K562 (cell line): ENCODE results near the gene PNPLA1. TPM values are rescaled to one million over a fixed set of nuclear protein-coding genes. Genes with fewer than 3 reads are reported as not detected.
A peak's percentile ranks its signal among the peaks of the same experiment; 100 is the strongest.

Experiments
- ATAC-seq: fragments of 200-7000 bp; cut with Tn5 transposase; 3 replicates; pipeline ENCODE4 v1.9.1; 2020; ENCODE audit warnings: moderate library complexity
- BruUV-seq: library from RNA; stranded (reverse); fragments of 400-500 nt; replicated peaks from 2 replicates; lab custom pipeline; 2021; lab: Mats Ljungman, UMichigan
- CTCF ChIA-PET: fragments of 300-600 bp; formaldehyde crosslinking; extraction: SDS; loops from one replicate; lab custom pipeline; 2021; ENCODE audit warnings: low intra/inter-chr PET ratio; lab: Yijun Ruan, JAX
- POLR2A ChIA-PET: fragments of 300-600, 350-650 bp; sonication (Branson Sonifier 250); formaldehyde crosslinking; extraction: SDS; loops from one replicate; lab custom pipeline; 2021; ENCODE audit warnings: antibody characterized with exemption, inconsistent platforms; lab: Yijun Ruan, JAX
- DNase-seq, 4 experiments: peaks; one replicate each; pipeline versions ENCODE4 v3.0.0 to v3.0.0-alpha.2; 2011 to 2018; ENCODE audit warnings: low spot score in 3 of 4, mixed read lengths in 3 of 4; ENCODE audit errors: extremely low read depth in 1 of 4
- FAIRE-seq: peaks from 2 replicates; lab custom pipeline; 2011; peaks lifted over from hg19 to GRCh38; lab: Jason Lieb, UNC
- H2AFZ ChIP-seq: 2 replicates; pipeline ENCODE4 v1.6.0; 2011; ENCODE audit warnings: low read depth, low read length, control low read depth, inconsistent platforms
- H3K27ac ChIP-seq: fragments of 200-600 bp; 3 replicates; pipeline ENCODE4 v1.8.0; 2011; ENCODE audit warnings: low read depth, mild to moderate bottlenecking, control low read depth, inconsistent platforms, low read length, moderate library complexity, mixed read lengths; ENCODE audit errors: extremely low read depth
- H3K27me3 ChIP-seq, 2 experiments: fragments of 300-600 bp in 1 of 2; 2 replicates in 1 of 2; 3 replicates in 1 of 2; pipeline versions ENCODE4 v1.6.0 to v1.8.0; 2011; ENCODE audit warnings: inconsistent platforms in 2 of 2, low read length in 2 of 2, mild to moderate bottlenecking in 1 of 2, mixed read lengths in 1 of 2, moderate library complexity in 1 of 2; ENCODE audit not compliant: control insufficient read depth in 2 of 2, insufficient read depth in 2 of 2
- H3K36me3 ChIP-seq: fragments of 300-600 bp; 3 replicates; pipeline ENCODE4 v1.8.0; 2011; ENCODE audit warnings: mild to moderate bottlenecking, low read length, inconsistent platforms; ENCODE audit not compliant: control insufficient read depth, insufficient read depth
- H3K4me1 ChIP-seq, 2 experiments: fragments of 200-600 bp in 1 of 2; replicated peaks in 1 of 2; 2 replicates in 1 of 2; 3 replicates in 1 of 2; pipeline versions ENCODE4 v1.5.1 to v1.8.0; 2011; ENCODE audit warnings: inconsistent platforms in 2 of 2, low read length in 2 of 2, mild to moderate bottlenecking in 1 of 2, mixed read lengths in 1 of 2, moderate library complexity in 1 of 2; ENCODE audit not compliant: control insufficient read depth in 2 of 2, insufficient read depth in 2 of 2
- H3K4me2 ChIP-seq: 2 replicates; pipeline ENCODE4 v1.6.1; 2011; ENCODE audit warnings: low read length, control low read depth, inconsistent platforms, mixed read lengths; ENCODE audit not compliant: insufficient read depth
- H3K4me3 ChIP-seq: fragments of 200-600 bp; sonication (generic), shearing (Covaris generic); 2 replicates; pipeline ENCODE4 v1.5.1; 2016; ENCODE audit warnings: control low read depth, inconsistent platforms
- H3K79me2 ChIP-seq: fragments of 200-600 bp; 3 replicates; pipeline ENCODE4 v1.8.0; 2011; ENCODE audit warnings: low read length, inconsistent platforms; ENCODE audit not compliant: control insufficient read depth, insufficient read depth
- H3K9ac ChIP-seq, 2 experiments: 2 replicates each; pipeline versions ENCODE4 v1.6.0 to v1.6.1; 2011; ENCODE audit warnings: low read depth in 2 of 2, low read length in 2 of 2, control low read depth in 1 of 2, inconsistent platforms in 1 of 2, mild to moderate bottlenecking in 1 of 2, mixed read lengths in 1 of 2; ENCODE audit not compliant: insufficient read depth in 1 of 2
- H3K9me1 ChIP-seq: one replicate; pipeline ENCODE4 v1.6.0; 2011; ENCODE audit warnings: inconsistent platforms, mild to moderate bottlenecking, low read length, moderate library complexity; ENCODE audit not compliant: control insufficient read depth, insufficient read depth
- H3K9me3 ChIP-seq: replicated peaks from 2 replicates; pipeline ENCODE4 v1.5.1; 2011; ENCODE audit warnings: low read depth, low read length, inconsistent platforms; ENCODE audit not compliant: control insufficient read depth, insufficient read depth
- H4K20me1 ChIP-seq: replicated peaks from 2 replicates; pipeline ENCODE4 v1.6.1; 2011; ENCODE audit warnings: low read length, inconsistent platforms, mixed read lengths; ENCODE audit not compliant: control insufficient read depth, insufficient read depth
- CHCHD3 ChIP-seq: fragments of 250-450 bp; sonication (Bioruptor Pico); IDR thresholded peaks from 2 replicates; pipeline ENCODE4 v2.1.2; 2022; ENCODE audit warnings: mild to moderate bottlenecking
- PCBP2 ChIP-seq: fragments of 200-400 bp; formaldehyde crosslinking; IDR thresholded peaks from 2 replicates; pipeline ENCODE4 v1.6.1; 2018; ENCODE audit warnings: low read length, low read depth, mild to moderate bottlenecking, moderate library complexity; ENCODE audit not compliant: poor library complexity, severe bottlenecking
- TAL1 ChIP-seq: fragments of 450-650 bp; IDR thresholded peaks from 2 replicates; pipeline ENCODE4 v1.6.1; 2016; ENCODE audit warnings: mild to moderate bottlenecking
- TEAD2 ChIP-seq: fragments of 450-650 bp; IDR thresholded peaks from 2 replicates; pipeline ENCODE4 v1.6.1; 2016; ENCODE audit warnings: missing genetic modification characterization, control low read depth, missing compliant biosample characterization
- TEAD4 ChIP-seq, 2 experiments: sonication (generic) in 1 of 2; formaldehyde crosslinking in 1 of 2; IDR thresholded peaks; 2 replicates each; pipeline versions ENCODE4 v1.6.1 to v1.8.0; 2012 to 2022; ENCODE audit warnings: borderline replicate concordance in 1 of 2, inconsistent platforms in 1 of 2, low read length in 1 of 2, mild to moderate bottlenecking in 1 of 2, missing genetic modification reagents in 1 of 2
- YBX1 ChIP-seq: fragments of 450-650 bp; IDR thresholded peaks from 2 replicates; pipeline ENCODE4 v1.7.1; 2016; ENCODE audit warnings: mild to moderate bottlenecking
- ZNF395 ChIP-seq: fragments of 200-800 bp; sonication (Bioruptor generic); IDR thresholded peaks from 2 replicates; pipeline ENCODE4 v1.6.1; 2017; ENCODE audit warnings: missing genetic modification characterization, missing compliant biosample characterization
- ZNF785 ChIP-seq: fragments of 250-450 bp; sonication (Bioruptor Pico); IDR thresholded peaks from 2 replicates; pipeline ENCODE4 v1.4.0; 2020; ENCODE audit warnings: mild to moderate bottlenecking
- WGBS: fragments of 100-300 bp; shearing (Covaris generic); methylation state at CpG from one replicate; pipeline ENCODE4 v1.1.6; 2016; ENCODE audit warnings: low coverage, mixed read lengths; ENCODE audit not compliant: insufficient coverage; ENCODE audit errors: missing lambda C conversion rate; 5-methylcytosine and 5-hydroxymethylcytosine counted together
- in situ Hi-C: fragments of 300-500 bp; cut with MboI; formaldehyde crosslinking; loops from 4 replicates; pipeline ENCODE4 v1.15.0; 2018; ENCODE audit warnings: inconsistent platforms, mixed read lengths
- intact Hi-C: fragments of 100-400 bp; cut with micrococcal nuclease; formaldehyde crosslinking; loops from 2 replicates; pipeline ENCODE4 v1.14.2; 2022
- polyA plus RNA-seq, 8 experiments: library from polyadenylated mRNA; depleted of rRNA in 4 of 8; stranded (reverse) in 5 of 8; unstranded in 3 of 8; fragments of >200 nt; fragmentation: Nextera tagmentation in 2 of 8; fragmentation: Illumina TruSeq in 1 of 8; extraction: Ambion mirVana in 2 of 8; extraction: Trizol in 1 of 8; gene quantifications; 2 replicates each; pipeline versions ENCODE4 v1.2.1 to v1.2.3, GENCODE V29; 2011 to 2014; ENCODE audit warnings: inconsistent platforms in 1 of 8, missing spikeins in 1 of 8
- total RNA-seq, 7 experiments: library from RNA; depleted of rRNA in 6 of 7; stranded (reverse); fragments of >200 nt in 6 of 7; fragmentation: Illumina TruSeq in 2 of 7; extraction: Trizol in 2 of 7; gene quantifications; 2 replicates each; pipeline versions ENCODE4 v1.2.1 to v1.2.3, GENCODE V29; 2011 to 2021; ENCODE audit warnings: low replicate concordance in 1 of 7
- TF ChIP-seq, protein P1 (sequence below): sonication (generic); formaldehyde crosslinking; IDR thresholded peaks from 2 replicates; pipeline ENCODE4 v1.8.0; 2022; ENCODE audit warnings: missing genetic modification reagents, mild to moderate bottlenecking, borderline replicate concordance

PNPLA1 gene
- total and polyA plus RNA-seq, 9 of the 15 experiments (the other 6 are each of a cell fraction or from before 2014, with no cell fraction given), result 0.04 to 0.27 (median 0.13) TPM; not detected in 2

DNA sequence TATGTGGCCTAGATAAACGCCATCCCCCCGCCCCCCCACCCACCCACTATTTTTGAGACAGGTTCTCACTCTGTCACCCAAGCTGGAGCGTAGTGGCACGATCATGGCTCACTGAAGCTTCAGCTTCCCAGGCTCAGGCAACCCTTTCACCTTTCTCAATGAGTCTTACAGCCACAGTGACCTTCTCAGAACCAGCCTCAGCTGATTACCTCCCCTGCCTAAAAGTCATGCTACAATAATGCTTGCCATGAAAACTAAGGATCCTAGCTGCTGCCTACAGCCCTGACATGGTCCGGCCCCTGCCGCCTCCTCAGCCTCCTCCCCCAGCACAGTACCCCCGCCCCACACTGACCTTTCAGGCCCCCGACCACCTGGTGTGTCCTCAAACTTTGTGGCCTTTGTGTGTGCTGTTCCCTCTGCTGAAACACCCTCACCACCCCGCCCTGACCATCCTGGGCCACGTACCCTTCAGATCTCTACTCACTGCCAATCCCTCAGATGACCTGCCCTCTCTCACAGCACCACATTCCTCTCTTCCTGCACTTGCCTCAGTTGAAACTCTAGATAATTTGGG, 31.3 kb downstream of the PNPLA1 start:
- CTCF ChIA-PET, result interaction anchor here (0.6 to 3.0 kb wide), 3 partner anchors 58 to 385 kb away, joined by 3 to 45 read pairs (median 10); no protein-coding TSS in a partner anchor
- POLR2A ChIA-PET, result interaction anchor here (1.1 to 1.3 kb wide), 2 partner anchors 14 to 39 kb away, joined by 3 to 4 read pairs; no protein-coding TSS in a partner anchor
- Histone ChIP-seq H3K9me3 (no peaks in the 10 kb centered on the region), H3K36me3 (no peaks in the 10 kb centered on the region), H3K4me1 (no peaks in the 10 kb centered on the region), H3K9ac (peak overlapping the region in 1 of 2 experiments; percentile 27; a peak in 1 of 4 replicates), H3K9me1 (no peaks in the 10 kb centered on the region), H4K20me1 (peaks cover 10% of the 10 kb centered on the region; the same call in 1 of the 2 replicates), H3K4me3 (no peak overlapping the region), H3K79me2 (no peaks in the 10 kb centered on the region), H3K27me3 (peaks cover 26 to 50% of the 10 kb centered on the region in 2 experiments), H2AFZ (no peak overlapping the region), H3K4me2 (no peak overlapping the region), H3K27ac (no peak overlapping the region)
- ATAC-seq (no peak), FAIRE-seq (no peak), DNase-seq (no peak)
- in situ Hi-C loops (no loop called here), intact Hi-C loops (no loop called here)
- no peak for TF ChIP-seq PCBP2
- no peak for TF ChIP-seq TEAD2 (tag)
- TF ChIP-seq, protein P1, sequence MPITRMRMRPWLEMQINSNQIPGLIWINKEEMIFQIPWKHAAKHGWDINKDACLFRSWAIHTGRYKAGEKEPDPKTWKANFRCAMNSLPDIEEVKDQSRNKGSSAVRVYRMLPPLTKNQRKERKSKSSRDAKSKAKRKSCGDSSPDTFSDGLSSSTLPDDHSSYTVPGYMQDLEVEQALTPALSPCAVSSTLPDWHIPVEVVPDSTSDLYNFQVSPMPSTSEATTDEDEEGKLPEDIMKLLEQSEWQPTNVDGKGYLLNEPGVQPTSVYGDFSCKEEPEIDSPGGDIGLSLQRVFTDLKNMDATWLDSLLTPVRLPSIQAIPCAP (CRISPR knock-in tag), result no peak
- TF ChIP-seq ZNF785 (CRISPR knock-in tag), result no peak
- no peak for TF ChIP-seq TAL1
- TF ChIP-seq TEAD4 (IDR thresholded peaks at IDR 0.05; ENCODE audit: low read length), result no peak
- TF ChIP-seq TEAD4 (CRISPR knock-in tag; IDR thresholded peaks at IDR 0.05; ENCODE audit: borderline replicate concordance), result no peak
- TF ChIP-seq YBX1, result no peak
- no peak for TF ChIP-seq ZNF395 (CRISPR knock-in tag)
- TF ChIP-seq CHCHD3 (CRISPR knock-in tag), result no peak
- WGBS, result 8% methylated on average over 10 of the region's 10 CpGs
- no TSS peak for BruUV-seq
